Aorta (tissue), 5 donors: ENCODE results near the gene RCOR2. TPM values are rescaled to one million over a fixed set of nuclear protein-coding genes. Genes with fewer than 3 reads are reported as not detected.

Experiments used
- ATAC-seq: fragments of 200-7000 bp; cut with Tn5 transposase; one replicate; pipeline ENCODE4 v1.9.1; 2022; ENCODE audit warnings: moderate library complexity; ENCODE audit not compliant: low FRiP score
- DNase-seq, 2 donors: peaks; one replicate each; pipeline ENCODE4 v3.0.0-alpha.2; 2020
- H3K27ac ChIP-seq, 2 donors: one replicate each; pipeline ENCODE4 v1.5.1; 2013; ENCODE audit warnings: low read length in 2 of 2, mild to moderate bottlenecking in 2 of 2, moderate library complexity in 2 of 2, control low read depth in 1 of 2, inconsistent platforms in 1 of 2, low read depth in 1 of 2
- H3K27me3 ChIP-seq, 2 donors: one replicate each; pipeline ENCODE4 v1.6.1; 2013; ENCODE audit warnings: control low read depth in 1 of 2, low read length in 1 of 2, mild to moderate bottlenecking in 1 of 2, moderate library complexity in 1 of 2; ENCODE audit not compliant: insufficient read depth in 2 of 2, control insufficient read depth in 1 of 2
- H3K36me3 ChIP-seq, 2 donors: one replicate each; pipeline ENCODE4 v1.6.1; 2013; ENCODE audit warnings: control low read depth in 1 of 2, low read length in 1 of 2, mild to moderate bottlenecking in 1 of 2; ENCODE audit not compliant: insufficient read depth in 2 of 2, control insufficient read depth in 1 of 2
- H3K4me1 ChIP-seq, 2 donors: one replicate each; pipeline ENCODE4 v1.6.1; 2013; ENCODE audit warnings: low read length in 2 of 2, control low read depth in 1 of 2, mild to moderate bottlenecking in 1 of 2, moderate library complexity in 1 of 2; ENCODE audit not compliant: insufficient read depth in 2 of 2, control insufficient read depth in 1 of 2
- H3K4me3 ChIP-seq, 2 donors: one replicate each; pipeline ENCODE4 v1.5.1; 2013; ENCODE audit warnings: low read length in 2 of 2, control low read depth in 1 of 2, mild to moderate bottlenecking in 1 of 2
- H3K9me3 ChIP-seq: one replicate; pipeline ENCODE4 v1.6.1; 2013; ENCODE audit warnings: mild to moderate bottlenecking, low read length; ENCODE audit not compliant: control insufficient read depth
- WGBS, 2 donors: extraction: QIAGEN DNeasy Blood & Tissue Kit; methylation state at CpG; one replicate each; pipeline ENCODE4 v1.1.7; 2013; 5-methylcytosine and 5-hydroxymethylcytosine counted together
- intact Hi-C, 2 donors: fragments of 100-400 bp; cut with DNase I; formaldehyde crosslinking; loops; one replicate each; pipeline versions ENCODE4 v1.14.2 to v1.15.0; 2022
- polyA plus RNA-seq, 2 donors: library from polyadenylated mRNA; stranded (reverse); fragments of 200-250 nt; gene quantifications; one replicate each; pipeline ENCODE4 v1.2.3, GENCODE V29; 2013
- total RNA-seq, 2 donors: library from RNA; stranded (reverse); fragmentation: NEBNext Ultra II Directional; extraction: Animal tissue kit (Norgen Biotek cat#: 25700); gene quantifications; one replicate each; pipeline ENCODE4 v1.2.1, GENCODE V29; 2021
- donor health status: healthy with polysubstance abuse.
- donor health status: Bipolar disorder and iron deficiency.
- donor health status: DM: no; HTN: no; CAD: no.
- donor health status: DM: no; HTN: no; CAD: no.
- donor health status: DM: yes; HTN: yes; CAD: no.

Gene RCOR2
- total and polyA plus RNA-seq, 4 donors, result 0.63 to 4.8 (median 1.4) TPM

DNA sequence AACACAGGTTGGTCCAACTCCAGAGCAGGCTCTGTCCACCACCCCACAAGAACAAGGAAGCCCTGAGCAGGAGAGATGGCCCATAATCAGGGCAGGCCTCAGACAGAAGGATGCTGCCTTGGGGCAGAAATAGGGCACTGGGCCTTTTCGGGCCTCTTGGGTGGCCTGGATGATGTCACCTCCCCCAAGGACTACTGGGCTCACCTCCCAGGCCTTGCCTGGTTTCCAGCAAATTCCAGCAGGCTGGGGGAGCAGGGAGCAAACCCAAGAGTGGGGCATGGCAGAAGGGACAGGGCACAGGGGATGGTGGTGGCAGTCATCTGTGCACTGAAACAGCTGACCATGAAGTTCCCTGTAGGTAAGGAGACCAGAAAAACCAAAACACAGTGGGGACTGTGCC lies 16.5 kb upstream of the RCOR2 start:
- no peak for ATAC-seq
- intact Hi-C loops, result no loop called here
- Histone ChIP-seq H3K27me3 (no peaks in the 10 kb centered on the region), H3K4me1 (no peaks in the 10 kb centered on the region), H3K9me3 (no peaks in the 10 kb centered on the region), H3K4me3 (no peak overlapping the region), H3K36me3 (no peaks in the 10 kb centered on the region), H3K27ac (peak overlapping the region in 1 of 2 donors; percentile 12)
- DNase-seq, result no peak
- WGBS, 2 donors, result 0 to 6% methylated on average over 1 of the region's 1 CpG

DNA sequence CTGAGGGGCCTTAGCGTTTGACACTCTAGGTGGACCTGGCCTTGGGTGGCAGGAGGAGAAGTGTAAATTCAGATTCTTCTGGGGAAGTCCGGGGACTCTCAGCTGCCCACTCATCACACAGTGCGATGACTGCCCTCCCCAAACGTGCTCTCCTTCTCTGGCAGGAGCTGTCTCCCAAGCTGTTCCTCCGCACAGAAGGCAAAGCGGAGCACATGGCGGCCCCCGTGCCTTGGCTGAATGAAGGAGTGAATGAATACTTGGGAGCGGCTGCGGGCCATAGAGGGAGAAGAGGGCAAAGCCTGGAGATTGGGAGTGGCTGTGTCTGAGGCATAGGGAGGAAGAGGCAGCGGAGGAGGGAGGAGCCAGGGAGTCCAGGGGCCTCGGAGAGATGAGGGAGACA lies 14.9 kb upstream of the RCOR2 start:
- H3K4me3 ChIP-seq, result no peak overlapping the region
- H3K9me3 ChIP-seq, result no peaks in the 10 kb centered on the region
- intact Hi-C loops, result no loop called here
- ATAC-seq (no peak), DNase-seq (no peak)
- H3K27me3 ChIP-seq, result no peaks in the 10 kb centered on the region
- H3K27ac ChIP-seq, result no peak overlapping the region
- no peaks in the 10 kb centered on the region for H3K4me1 ChIP-seq
- 91% methylated on average over 12 of the region's 12 CpGs for WGBS, 2 donors
- no peaks in the 10 kb centered on the region for H3K36me3 ChIP-seq

DNA sequence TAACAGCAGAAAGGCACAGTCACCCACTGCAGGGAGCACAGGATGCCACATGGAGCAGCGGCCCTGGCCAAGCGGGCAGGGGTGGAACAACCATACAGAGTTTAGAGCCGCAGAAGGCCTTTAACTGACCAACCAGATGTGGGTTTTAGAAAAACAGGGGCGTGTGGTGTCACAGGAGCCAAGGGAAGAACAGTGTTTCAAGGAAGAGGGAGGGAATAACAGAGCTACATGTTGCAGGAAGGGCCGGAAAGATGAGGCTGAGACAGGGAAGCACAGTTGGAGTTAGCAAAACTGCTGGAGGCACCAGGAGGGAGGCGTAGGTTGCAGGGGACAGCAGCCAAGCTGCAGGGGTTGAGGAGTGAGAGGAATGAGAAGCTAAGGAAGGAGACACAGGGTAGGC lies 14.1 kb upstream of the RCOR2 start:
- no peak for ATAC-seq
- Histone ChIP-seq H3K4me3 (no peak overlapping the region), H3K27me3 (no peaks in the 10 kb centered on the region), H3K27ac (no peak overlapping the region), H3K9me3 (no peaks in the 10 kb centered on the region), H3K36me3 (no peaks in the 10 kb centered on the region), H3K4me1 (no peaks in the 10 kb centered on the region)
- intact Hi-C loops, result no loop called here
- no peak for DNase-seq
- 79 to 81% methylated on average over 6 of the region's 6 CpGs for WGBS, 2 donors

DNA sequence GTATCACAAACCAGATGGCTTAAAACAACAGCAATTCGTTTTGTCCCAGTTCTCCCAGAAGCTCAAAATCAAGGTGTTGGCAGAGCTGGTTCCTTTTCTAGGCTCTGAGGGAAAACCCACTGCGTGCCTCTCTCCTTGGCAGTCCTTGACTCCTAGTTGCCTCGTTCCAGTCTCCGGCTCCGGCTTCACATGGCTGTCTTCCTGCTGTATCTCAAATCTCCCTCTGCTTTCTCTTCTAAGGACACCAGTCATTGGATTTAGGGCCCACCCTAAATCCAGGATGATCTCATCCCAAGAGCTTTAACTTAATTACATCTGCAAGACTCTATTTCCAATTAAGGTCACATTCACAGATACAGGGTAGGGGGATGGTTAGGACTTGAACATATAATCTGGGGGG lies 12.7 kb upstream of the RCOR2 start:
- DNase-seq (no peak), ATAC-seq (no peak)
- Histone ChIP-seq H3K27ac (no peak overlapping the region), H3K36me3 (no peaks in the 10 kb centered on the region), H3K27me3 (no peaks in the 10 kb centered on the region), H3K4me1 (no peaks in the 10 kb centered on the region), H3K9me3 (no peaks in the 10 kb centered on the region), H3K4me3 (no peak overlapping the region)
- intact Hi-C loops, result no loop called here
- 64 to 76% methylated on average over 5 of the region's 5 CpGs for WGBS, 2 donors

DNA sequence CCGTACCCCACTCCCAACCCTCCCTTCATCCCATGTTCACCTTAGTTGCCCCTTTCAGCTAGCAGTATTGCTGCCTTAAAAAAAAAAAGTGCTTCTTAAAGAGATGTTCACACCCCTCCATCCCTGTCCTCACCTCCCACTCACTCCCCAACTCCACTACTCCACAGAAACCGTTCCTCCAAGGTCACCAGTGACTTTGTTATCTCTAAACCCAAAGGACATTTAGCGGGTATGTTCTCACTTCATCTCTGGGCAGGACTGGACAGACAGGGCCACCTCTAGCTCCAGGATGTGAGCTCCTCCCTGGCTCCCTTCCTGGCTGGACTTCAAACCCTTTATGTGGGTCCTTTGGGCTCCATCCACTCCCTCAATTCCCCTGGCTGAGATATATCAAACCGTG lies 6.4 kb upstream of the RCOR2 start:
- DNase-seq, result no peak
- Histone ChIP-seq H3K27ac (no peak overlapping the region), H3K27me3 (no peaks in the 10 kb centered on the region), H3K9me3 (no peaks in the 10 kb centered on the region), H3K4me3 (no peak overlapping the region), H3K4me1 (no peaks in the 10 kb centered on the region), H3K36me3 (no peaks in the 10 kb centered on the region)
- no peak for ATAC-seq
- intact Hi-C loops, result no loop called here
- 69 to 72% methylated on average over 4 of the region's 4 CpGs for WGBS, 2 donors

DNA sequence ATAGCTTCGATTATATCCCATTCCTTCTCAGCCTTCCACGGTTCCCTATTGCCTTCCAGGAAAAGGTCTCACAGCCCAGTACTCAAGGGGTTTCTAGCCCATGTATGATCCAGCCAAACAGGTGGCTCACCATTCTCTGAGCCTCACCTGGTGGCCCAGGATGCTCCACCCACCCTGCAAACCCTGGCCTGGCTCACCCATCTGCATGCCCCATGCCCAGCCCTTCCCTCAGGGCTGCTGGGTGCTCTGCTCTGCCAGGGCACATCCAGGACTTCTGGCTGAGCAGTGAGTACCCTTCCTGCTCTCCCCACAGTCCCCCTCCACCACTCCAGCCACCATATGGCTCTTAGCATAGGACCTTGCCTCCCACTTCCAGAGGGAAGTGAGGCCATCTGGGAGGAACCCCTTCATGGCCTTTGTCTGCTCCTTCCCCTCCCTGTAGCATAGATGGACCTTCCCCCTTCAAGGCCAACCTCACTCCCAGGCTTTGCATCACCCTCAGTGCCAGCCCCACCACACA lies 5.8 kb upstream of the RCOR2 start:
- Histone ChIP-seq H3K4me3 (no peak overlapping the region), H3K27me3 (no peaks in the 10 kb centered on the region), H3K9me3 (no peaks in the 10 kb centered on the region), H3K36me3 (no peaks in the 10 kb centered on the region), H3K4me1 (no peaks in the 10 kb centered on the region), H3K27ac (no peak overlapping the region)
- intact Hi-C loops, result no loop called here
- 69 to 78% methylated on average over 2 of the region's 2 CpGs for WGBS, 2 donors
- ATAC-seq, result no peak
- no peak for DNase-seq

DNA sequence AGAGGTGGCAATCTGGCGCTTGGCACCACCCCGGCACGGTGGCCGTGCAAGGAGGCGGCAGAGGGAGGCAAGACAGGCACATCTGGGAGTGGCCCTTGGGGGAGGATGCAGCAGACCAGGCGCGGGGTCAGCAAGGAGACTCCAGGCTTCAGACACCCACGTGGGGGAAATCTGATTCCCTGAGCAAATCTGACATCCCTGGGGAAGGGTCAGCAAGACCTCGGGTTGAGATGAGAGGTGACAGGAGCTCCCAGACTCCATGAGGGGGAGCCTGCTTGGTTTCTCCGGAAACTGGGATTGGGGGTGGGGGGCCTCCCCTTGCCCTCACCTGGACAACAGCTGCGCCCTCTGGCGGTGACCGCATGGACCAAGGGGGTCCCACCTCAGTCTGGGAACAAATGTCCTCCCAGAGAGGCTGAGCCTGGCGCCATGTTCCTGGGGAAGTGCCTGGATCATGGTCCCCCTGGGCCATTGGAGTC lies 4.0 kb upstream of the RCOR2 start:
- Histone ChIP-seq H3K27me3 (no peaks in the 10 kb centered on the region), H3K4me1 (no peaks in the 10 kb centered on the region), H3K4me3 (no peak overlapping the region), H3K9me3 (no peaks in the 10 kb centered on the region), H3K27ac (peak overlapping the region in 1 of 2 donors; percentile 6), H3K36me3 (no peaks in the 10 kb centered on the region)
- ATAC-seq, result no peak
- DNase-seq, result no peak
- intact Hi-C loops, result no loop called here
- WGBS, 2 donors, result 31 to 32% methylated on average over 14 of the region's 14 CpGs

DNA sequence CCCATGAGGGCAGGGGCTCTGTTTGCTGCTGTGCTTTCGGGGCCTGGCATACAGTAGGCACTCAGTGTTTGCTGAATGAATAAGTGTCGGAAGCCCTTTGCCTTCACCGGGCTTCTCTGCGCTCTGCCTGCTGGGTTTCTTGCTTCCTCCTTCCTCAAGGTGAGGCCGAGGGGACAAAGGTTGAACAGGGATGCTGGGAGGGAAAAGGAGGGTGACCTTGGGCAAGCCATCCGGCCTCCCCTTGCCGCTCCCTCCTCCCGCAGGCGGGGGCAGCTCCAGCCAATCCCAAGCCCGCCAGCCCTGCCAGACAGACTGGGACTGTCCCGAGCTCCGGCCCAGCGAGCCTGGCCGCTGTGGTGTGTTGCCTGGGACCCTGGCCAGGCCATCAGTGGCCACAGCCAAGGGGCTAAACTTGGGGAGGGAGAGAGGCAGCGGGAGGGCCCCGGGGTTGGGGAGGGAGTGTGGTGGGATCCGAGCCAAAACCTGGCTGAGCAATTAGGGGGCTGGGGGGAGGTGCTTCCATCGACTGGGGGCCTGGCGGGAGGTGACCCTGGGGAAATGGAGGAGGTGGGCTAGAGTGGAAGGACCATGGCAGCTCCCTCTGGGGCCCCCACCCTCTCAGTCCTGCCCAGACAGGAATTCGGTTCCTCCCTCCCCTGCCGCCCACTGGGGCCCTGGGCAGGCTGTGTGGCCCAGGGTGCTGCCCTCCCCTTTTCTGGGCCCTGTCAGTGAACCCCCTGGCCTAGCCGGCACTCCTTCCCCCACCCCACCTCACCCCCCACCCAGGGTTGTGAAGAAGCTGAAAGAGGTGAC lies 3.4 kb upstream of the RCOR2 start:
- intact Hi-C loops, result no loop called here
- H3K9me3 ChIP-seq, result no peaks in the 10 kb centered on the region
- H3K4me1 ChIP-seq, result no peaks in the 10 kb centered on the region
- no peak overlapping the region for H3K4me3 ChIP-seq
- H3K36me3 ChIP-seq, result no peaks in the 10 kb centered on the region
- DNase-seq (peak; percentile 88 to 93), ATAC-seq (peak; percentile 75)
- WGBS, 2 donors, result 8 to 13% methylated on average over 18 to 22 of the region's 22 CpGs
- H3K27ac ChIP-seq, result peak overlapping the region in 1 of 2 donors; percentile 85
- H3K27me3 ChIP-seq, result no peaks in the 10 kb centered on the region
